Lower lobe of right lung (tissue), 2 donors: ENCODE results near the gene WNT9B. TPM values are rescaled to one million over a fixed set of nuclear protein-coding genes. Genes with fewer than 3 reads are reported as not detected.
A peak's percentile ranks its signal among the peaks of the same experiment; 100 is the strongest.

Experiments used
- ATAC-seq, 2 donors: fragments of 200-7000 bp; cut with Tn5 transposase; one replicate each; pipeline ENCODE4 v1.9.1; 2020 to 2022; ENCODE audit warnings: mild to moderate bottlenecking in 2 of 2, moderate library complexity in 2 of 2
- DNase-seq: peaks from one replicate; pipeline ENCODE4 v3.0.0-alpha.2; 2020
- H3K27ac ChIP-seq: fragments of 200-600 bp; one replicate; pipeline ENCODE4 v1.8.0; 2022
- H3K27me3 ChIP-seq: fragments of 200-600 bp; one replicate; pipeline ENCODE4 v1.8.0; 2022; ENCODE audit warnings: low read depth
- H3K36me3 ChIP-seq: fragments of 200-600 bp; one replicate; pipeline ENCODE4 v1.8.0; 2022; ENCODE audit warnings: mild to moderate bottlenecking
- H3K4me1 ChIP-seq: fragments of 200-600 bp; one replicate; pipeline ENCODE4 v1.8.0; 2022
- H3K4me3 ChIP-seq: fragments of 200-600 bp; one replicate; pipeline ENCODE4 v1.8.0; 2022; ENCODE audit warnings: mild to moderate bottlenecking
- H3K9me3 ChIP-seq: fragments of 200-600 bp; one replicate; pipeline ENCODE4 v1.8.0; 2022
- CTCF ChIP-seq: fragments of 200-600 bp; IDR thresholded peaks from one replicate; pipeline ENCODE4 v1.8.0; 2022; ENCODE audit warnings: antibody characterized with exemption, mild to moderate bottlenecking
- intact Hi-C: fragments of 100-400 bp; cut with DNase I; formaldehyde crosslinking; loops from one replicate; pipeline ENCODE4 v1.11.0; 2022
- total RNA-seq: library from RNA; stranded (reverse); fragmentation: NEBNext Ultra II Directional; extraction: Animal tissue kit (Norgen Biotek cat#: 25700); gene quantifications from one replicate; pipeline ENCODE4 v1.2.1, GENCODE V29; 2021
- donor health status: DM: no; HTN: yes; CAD: no; lungs with severe emphysema.

The WNT9B gene
- total RNA-seq, 1 donor from 2014 or later: 0.80 TPM

GRCh38 chr17:46928467-46929261 is 77.3 kb downstream of the WNT9B start:
- DNase-seq: no peak
- Histone ChIP-seq H3K27me3 (no peaks in the 10 kb centered on the region), H3K4me3 (no peak overlapping the region), H3K36me3 (peaks cover 46% of the 10 kb centered on the region), H3K4me1 (peaks cover 56% of the 10 kb centered on the region), H3K9me3 (no peaks in the 10 kb centered on the region), H3K27ac (no peak overlapping the region)
- TF ChIP-seq CTCF: no peak
- peak in 1 of 2 donors; percentile 9 for ATAC-seq
- intact Hi-C loops: no loop called here

GRCh38 chr17:46929413-46929812 is 78.0 kb downstream of the WNT9B start:
- H3K4me1 ChIP-seq: peaks cover 49% of the 10 kb centered on the region
- no peak for ATAC-seq

GRCh38 chr17:46930051-46930450 is 78.7 kb downstream of the WNT9B start:
- H3K36me3 ChIP-seq: peaks cover 60% of the 10 kb centered on the region
- no peak for ATAC-seq
- no peak for TF ChIP-seq CTCF
- peaks cover 43% of the 10 kb centered on the region for H3K4me1 ChIP-seq
- H3K27me3 ChIP-seq: no peaks in the 10 kb centered on the region
- intact Hi-C loops: no loop called here
- H3K4me3 ChIP-seq: no peak overlapping the region
- no peak for DNase-seq
- no peaks in the 10 kb centered on the region for H3K9me3 ChIP-seq
- no peak overlapping the region for H3K27ac ChIP-seq

More at GRCh38 chr17:46929413-46929812, 78.0 kb downstream of the WNT9B start:
- TF ChIP-seq CTCF: no peak
- no peaks in the 10 kb centered on the region for H3K9me3 ChIP-seq
- no peak for DNase-seq
- H3K4me3 ChIP-seq: no peak overlapping the region
- peaks cover 53% of the 10 kb centered on the region for H3K36me3 ChIP-seq
- intact Hi-C loops: no loop called here
- no peak overlapping the region for H3K27ac ChIP-seq
- no peaks in the 10 kb centered on the region for H3K27me3 ChIP-seq

GRCh38 chr17:46931596-46931995 is 80.2 kb downstream of the WNT9B start:
- H3K9me3 ChIP-seq: no peaks in the 10 kb centered on the region
- TF ChIP-seq CTCF: no peak
- ATAC-seq: no peak
- H3K27ac ChIP-seq: no peak overlapping the region
- no peak for DNase-seq
- intact Hi-C loops: no loop called here
- H3K4me3 ChIP-seq: no peak overlapping the region
- H3K36me3 ChIP-seq: peaks cover 75% of the 10 kb centered on the region
- H3K4me1 ChIP-seq: peaks cover 37% of the 10 kb centered on the region
- H3K27me3 ChIP-seq: no peaks in the 10 kb centered on the region

GRCh38 chr17:46935658-46936266 is 84.4 kb downstream of the WNT9B start:
- Histone ChIP-seq H3K27ac (no peak overlapping the region), H3K36me3 (peaks cover 99% of the 10 kb centered on the region), H3K27me3 (no peaks in the 10 kb centered on the region), H3K4me3 (no peak overlapping the region), H3K4me1 (peaks cover 6% of the 10 kb centered on the region), H3K9me3 (no peaks in the 10 kb centered on the region)
- intact Hi-C loops: no loop called here
- ATAC-seq: peak; percentile 29 to 41
- TF ChIP-seq CTCF: no peak
- DNase-seq: no peak

Other genes starting within 250 kb of the WNT9B start
- gene WNT3, start 32.9 kb upstream of the WNT9B start, total RNA-seq: 2.2 TPM
- 55.2 TPM for gene GOSR2, start 71.6 kb downstream of the WNT9B start, total RNA-seq
- gene RPRML, start 127.7 kb downstream of the WNT9B start, total RNA-seq: not detected